Upper lobe of left lung (tissue), 4 donors: Measurements from ENCODE around the gene COPS2.

Experiments used
- CTCF ChIP-seq, 6 experiments: fragments of 450-650 bp in 4 of 6; fragments of 200-600 bp in 2 of 6; sonication (generic) in 2 of 6; IDR thresholded peaks; one replicate each; pipeline ENCODE4 v1.5.1; 2016 to 2019; ENCODE audit warnings: antibody characterized with exemption in 6 of 6
- POLR2AphosphoS5 ChIP-seq, 2 donors: sonication (generic); formaldehyde crosslinking; IDR thresholded peaks; one replicate each; pipeline ENCODE4 v1.5.1; 2017; ENCODE audit warnings: antibody characterized with exemption in 2 of 2

GRCh38 chr15:49185473-49185872 lies 30.1 kb upstream of the COPS2 start:
- TF ChIP-seq CTCF (IDR thresholded peaks at IDR 0.05) (no peak), POLR2AphosphoS5 (IDR thresholded peaks at IDR 0.05) (no peak)
